ENCODE data around the gene WFIKKN2. TPM values are rescaled to one million over a fixed set of nuclear protein-coding genes. Genes with fewer than 3 reads are reported as not detected.

WFIKKN2 gene
- total RNA-seq, 1 experiment from 2014 or later: 0.05 TPM

DNA sequence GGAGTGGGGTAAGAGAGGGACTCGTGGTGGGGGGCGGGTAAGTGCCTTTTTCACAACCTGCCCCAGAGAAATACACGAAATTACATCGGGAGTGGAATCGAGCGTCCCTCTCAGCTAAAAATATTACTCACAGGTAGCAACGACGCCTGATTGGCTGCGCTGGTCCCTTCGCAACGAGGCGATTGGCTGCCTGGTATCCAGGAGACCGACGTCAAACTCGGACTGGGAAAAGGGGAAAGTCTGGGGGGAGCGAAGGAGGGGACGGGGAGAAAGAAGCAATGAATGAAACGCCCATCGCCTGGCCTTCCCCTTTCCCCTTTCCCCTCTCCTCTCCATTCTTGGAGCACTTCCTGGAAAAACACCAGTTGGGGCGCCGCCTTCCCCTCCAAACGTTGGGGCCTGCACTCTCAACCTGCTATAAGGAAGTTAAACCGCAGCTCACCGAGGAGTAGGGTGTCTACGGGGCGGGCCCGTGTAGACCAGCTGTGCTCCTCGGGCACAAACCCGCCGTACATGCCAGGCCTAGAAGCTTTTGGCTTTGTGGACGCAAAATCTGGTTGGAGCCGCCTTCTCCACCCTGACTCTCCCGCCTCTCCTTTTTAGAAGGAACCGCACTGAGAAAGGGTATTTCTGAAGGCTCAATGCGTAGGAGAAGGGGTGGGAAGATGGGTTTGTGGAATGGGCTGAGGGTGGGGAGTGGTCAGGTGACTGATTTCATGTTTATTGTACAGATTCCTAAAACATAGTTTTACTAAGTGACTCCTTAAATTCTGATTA is 32.2 kb downstream of the WFIKKN2 start:
- Histone ChIP-seq H3K27ac (ENCODE audit: low read depth, low read length) (peak overlapping the region; percentile 89), H3K9me2 (ENCODE audit: insufficient read depth) (no peaks in the 10 kb centered on the region), H3K4me1 (ENCODE audit: control insufficient read depth in 1 of 2, insufficient read depth in 2 of 2, low read length in 2 of 2) (peaks cover 17 to 36% of the 10 kb centered on the region in 2 experiments), H3K9ac (ENCODE audit: low read length) (peak overlapping the region; percentile 86), H3K36me3 (ENCODE audit: control insufficient read depth in 1 of 2, insufficient read depth in 2 of 2, low read length in 2 of 2) (peaks cover 6 to 13% of the 10 kb centered on the region in 2 experiments), H3K4me2 (ENCODE audit: low read length) (peak overlapping the region; percentile 93), H3K9me3 (ENCODE audit: control insufficient read depth in 1 of 2, insufficient read depth in 1 of 2, low read depth in 1 of 2, low read length in 2 of 2) (no peaks in the 10 kb centered on the region), H4K20me1 (ENCODE audit: insufficient read depth) (peaks cover 21% of the 10 kb centered on the region), H3K27me3 (ENCODE audit: insufficient read depth, low read length) (no peaks in the 10 kb centered on the region), H3K79me2 (ENCODE audit: insufficient read depth, low read length) (peaks cover 35% of the 10 kb centered on the region), H3K4me3 (replicated peaks in 1 of 2; ENCODE audit: low read depth in 1 of 2, low read length in 2 of 2) (peak overlapping the region; percentile 70 to 77), H2AFZ (ENCODE audit: low read depth, low read length, poor library complexity, severe bottlenecking) (peak overlapping the region; percentile 40)
- DNase-seq (ENCODE audit: low read depth, low spot score) (peak; percentile 97), ATAC-seq (peak; percentile 63)
- CTCF ChIA-PET: interaction anchor here (0.7 to 2.4 kb wide), 7 partner anchors 15 to 388 kb away, joined by 3 to 20 read pairs (median 7); partner anchors contain the start of gene NME1
- no peak; the same call in 1 of the 2 replicates for TF ChIP-seq ELF1 (IDR thresholded peaks at IDR 0.05; ENCODE audit: borderline replicate concordance, low read depth)
- TF ChIP-seq EZH2phosphoT487 (IDR thresholded peaks at IDR 0.05; ENCODE audit: borderline replicate concordance): no peak
- no peak for TF ChIP-seq JUND (IDR thresholded peaks at IDR 0.05)
- peak; percentile 30; the same call in 1 of the 2 replicates for TF ChIP-seq ZFX (IDR thresholded peaks at IDR 0.05)
- TF ChIP-seq CBX3 (IDR thresholded peaks at IDR 0.05; ENCODE audit: low read depth): peak; percentile 12; the same call in 1 of the 2 replicates
- TF ChIP-seq SIN3A (IDR thresholded peaks at IDR 0.05; ENCODE audit: low read depth): peak; percentile 90
- TF ChIP-seq SP1 (IDR thresholded peaks at IDR 0.05; ENCODE audit: low read depth): peak; percentile 96
- TF ChIP-seq, protein P1, sequence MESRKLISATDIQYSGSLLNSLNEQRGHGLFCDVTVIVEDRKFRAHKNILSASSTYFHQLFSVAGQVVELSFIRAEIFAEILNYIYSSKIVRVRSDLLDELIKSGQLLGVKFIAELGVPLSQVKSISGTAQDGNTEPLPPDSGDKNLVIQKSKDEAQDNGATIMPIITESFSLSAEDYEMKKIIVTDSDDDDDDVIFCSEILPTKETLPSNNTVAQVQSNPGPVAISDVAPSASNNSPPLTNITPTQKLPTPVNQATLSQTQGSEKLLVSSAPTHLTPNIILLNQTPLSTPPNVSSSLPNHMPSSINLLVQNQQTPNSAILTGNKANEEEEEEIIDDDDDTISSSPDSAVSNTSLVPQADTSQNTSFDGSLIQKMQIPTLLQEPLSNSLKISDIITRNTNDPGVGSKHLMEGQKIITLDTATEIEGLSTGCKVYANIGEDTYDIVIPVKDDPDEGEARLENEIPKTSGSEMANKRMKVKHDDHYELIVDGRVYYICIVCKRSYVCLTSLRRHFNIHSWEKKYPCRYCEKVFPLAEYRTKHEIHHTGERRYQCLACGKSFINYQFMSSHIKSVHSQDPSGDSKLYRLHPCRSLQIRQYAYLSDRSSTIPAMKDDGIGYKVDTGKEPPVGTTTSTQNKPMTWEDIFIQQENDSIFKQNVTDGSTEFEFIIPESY (IDR thresholded peaks at IDR 0.05; ENCODE audit: extremely low read depth, insufficient replicate concordance, low read length): no peak
- TF ChIP-seq, protein P2, sequence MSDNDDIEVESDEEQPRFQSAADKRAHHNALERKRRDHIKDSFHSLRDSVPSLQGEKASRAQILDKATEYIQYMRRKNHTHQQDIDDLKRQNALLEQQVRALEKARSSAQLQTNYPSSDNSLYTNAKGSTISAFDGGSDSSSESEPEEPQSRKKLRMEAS (IDR thresholded peaks at IDR 0.05): peak; percentile 55
- TF ChIP-seq RAD21 (IDR thresholded peaks at IDR 0.05; ENCODE audit: low read depth): 0 out of 2 replicates have a peak, but pooled peaks have one; percentile 24
- TF ChIP-seq SRF (IDR thresholded peaks at IDR 0.05; ENCODE audit: low read depth): no peak
- peak; percentile 78; the same call in 1 of the 2 replicates for TF ChIP-seq POLR2AphosphoS5 (IDR thresholded peaks at IDR 0.05; ENCODE audit: low read depth, low read length)
- RAD21 ChIA-PET (ENCODE audit: low non-redundant PET in 1 of 2, low total read pairs in 2 of 2, uncharacterized antibody in 2 of 2, unreplicated experiment in 2 of 2): interaction anchor here in 1 of 2 experiments (1.4 kb wide), 1 partner anchor 77 kb away, joined by 4 read pairs; no protein-coding TSS in a partner anchor
- TSS peak; percentile 80 for BruUV-seq (replicated peaks)
- POLR2A ChIA-PET: interaction anchor here (1.1 to 6.1 kb wide), 18 partner anchors 10 to 362 kb away, joined by 3 to 89 read pairs (median 13); no protein-coding TSS in a partner anchor
- intact Hi-C loops (cut with micrococcal nuclease): loop anchor here (2.0 to 10.0 kb wide), 3 partner anchors 233 to 285 kb away; partner anchors contain the start of genes ABCC3, NME1 and SPAG9
